Measurements from ENCODE around the gene KIF17. TPM values are rescaled to one million over a fixed set of nuclear protein-coding genes. Genes with fewer than 3 reads are reported as not detected.

The KIF17 gene
- not detected in 2 replicates for total RNA-seq

GRCh38 chr1:20717452-20718342, at the start of gene KIF17:
Gene KIF17 (minus strand): TSS chr1:20718007. CDS start chr1:20717706, 301 bp downstream.
- intact Hi-C loops (cut with micrococcal nuclease): no loop called here

DNA sequence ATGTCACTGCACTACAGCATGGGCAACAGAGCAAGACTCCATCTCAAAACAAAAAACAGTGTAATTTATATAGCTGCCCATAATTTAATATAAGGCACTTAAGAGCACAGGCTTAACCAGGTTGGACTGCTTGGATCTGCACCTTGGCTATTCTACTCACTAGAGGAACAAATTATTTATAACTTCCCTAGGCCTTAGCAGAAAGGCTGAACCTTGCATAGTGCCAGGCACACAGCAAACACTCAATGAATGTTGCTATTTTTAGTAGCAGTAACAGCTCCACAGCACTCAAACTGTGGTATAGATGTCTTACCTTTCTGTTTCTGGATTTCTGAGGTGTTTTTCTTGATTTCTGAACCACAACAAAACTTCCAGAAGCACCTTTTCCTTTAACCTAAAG, 49.5 kb upstream of the KIF17 start:
- intact Hi-C loops (cut with micrococcal nuclease): no loop called here

- intact Hi-C loops (cut with micrococcal nuclease): no loop called here
Measured at GRCh38 chr1:20763417-20763816, 45.6 kb upstream of the KIF17 start.

GRCh38 chr1:20760322-20760721, 42.5 kb upstream of the KIF17 start:
- intact Hi-C loops (cut with micrococcal nuclease): no loop called here

DNA sequence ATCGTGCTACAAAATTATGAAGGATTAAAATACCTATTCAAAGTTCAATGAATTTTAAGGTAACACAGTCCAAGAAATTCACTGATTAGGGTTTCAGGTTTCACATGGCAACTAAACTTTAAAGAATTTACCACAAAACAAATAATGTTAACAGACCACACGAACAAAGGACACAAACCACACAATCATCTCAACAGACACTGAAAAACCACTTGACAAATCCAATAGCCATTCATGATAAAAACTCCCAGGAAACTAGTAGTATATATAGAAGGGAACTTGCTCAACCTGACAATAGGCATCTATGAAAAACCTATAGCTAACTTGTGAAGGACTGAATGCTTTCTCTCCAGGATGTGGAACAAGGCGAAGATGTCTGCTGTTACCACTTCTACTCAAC, 35.8 kb upstream of the KIF17 start:
- intact Hi-C loops (cut with micrococcal nuclease): no loop called here

DNA sequence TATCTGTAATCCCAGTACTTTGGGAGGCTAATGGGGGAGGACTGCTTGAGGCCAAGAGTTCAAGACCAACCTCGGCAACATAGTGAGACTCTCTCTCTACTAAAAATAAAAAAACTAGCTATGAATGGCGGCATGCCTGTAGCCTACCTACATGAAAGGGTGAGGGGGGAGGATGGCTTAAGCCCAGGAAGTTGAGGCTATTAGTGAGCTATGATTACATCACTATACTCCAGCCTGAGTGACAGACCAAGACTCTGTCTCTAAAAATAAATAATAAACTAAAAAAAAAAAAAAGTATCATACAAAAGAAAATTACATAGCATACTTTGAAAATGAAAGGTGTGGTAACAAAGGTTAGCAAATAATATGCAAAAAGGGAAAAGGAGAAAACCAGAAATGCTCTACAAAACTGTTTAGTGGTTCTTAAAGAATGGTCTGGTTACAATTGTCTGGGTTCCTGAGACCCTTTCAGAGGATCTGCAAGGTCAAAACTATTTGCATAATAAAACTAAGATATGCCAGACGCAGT, 33.7 kb upstream of the KIF17 start:
- intact Hi-C loops (cut with micrococcal nuclease): no loop called here

GRCh38 chr1:20742671-20743070, 24.9 kb upstream of the KIF17 start:
- intact Hi-C loops (cut with micrococcal nuclease): no loop called here

DNA sequence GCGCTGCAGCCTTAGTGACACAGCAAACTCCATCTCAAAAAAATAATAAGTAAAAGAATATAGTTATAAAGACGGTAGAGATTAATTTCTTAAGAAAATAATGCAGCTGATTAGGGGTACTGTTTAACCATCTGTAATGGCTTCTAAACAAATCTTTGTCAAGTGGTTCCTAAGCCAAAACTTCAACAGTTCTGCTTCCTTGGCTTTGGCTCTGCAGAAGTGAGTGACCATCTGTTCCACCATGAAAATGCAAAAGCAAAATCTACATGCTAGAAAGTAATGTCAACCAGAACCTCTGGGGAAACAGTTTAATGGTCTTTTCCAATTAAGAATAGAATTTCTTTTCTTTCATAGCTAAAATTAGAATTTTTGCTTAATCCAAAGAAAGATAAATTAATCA, 23.0 kb upstream of the KIF17 start:
- intact Hi-C loops (cut with micrococcal nuclease): no loop called here

GRCh38 chr1:20739225-20739624, 21.4 kb upstream of the KIF17 start:
- intact Hi-C loops (cut with micrococcal nuclease): no loop called here

GRCh38 chr1:20735581-20736111, 17.8 kb upstream of the KIF17 start:
- intact Hi-C loops (cut with micrococcal nuclease): no loop called here

DNA sequence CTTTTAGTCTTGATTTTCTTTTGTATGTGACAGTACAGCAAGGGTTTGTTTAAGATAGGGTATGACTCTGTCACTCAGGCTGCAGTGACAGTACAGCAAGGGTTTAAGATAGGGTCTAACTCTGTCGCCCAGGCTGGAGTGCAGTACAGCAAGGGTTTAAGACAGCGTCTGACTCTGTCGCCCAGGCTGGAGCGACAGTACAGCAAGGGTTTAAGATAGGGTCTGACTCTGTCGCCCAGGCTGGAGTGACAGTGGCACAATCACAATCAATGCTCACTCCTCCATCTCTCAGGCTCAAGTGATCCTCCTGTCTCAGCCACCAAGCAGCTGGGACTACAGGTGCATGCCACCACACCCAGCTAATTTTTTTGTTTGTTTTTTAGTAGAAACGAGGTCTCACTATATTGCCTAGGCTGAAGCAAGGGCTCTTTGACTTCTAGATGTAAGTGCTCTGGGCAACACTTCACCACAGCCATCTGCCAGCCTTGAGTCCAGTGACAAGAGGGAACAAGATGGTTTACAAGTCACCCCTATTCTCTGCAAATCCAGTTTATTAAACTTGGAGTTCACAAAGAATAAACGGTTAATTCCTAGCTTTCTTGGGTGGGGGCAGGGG, 15.7 kb upstream of the KIF17 start:
- intact Hi-C loops (cut with micrococcal nuclease): loop anchor here (1.0 to 2.0 kb wide), 3 partner anchors 37 to 72 kb away; partner anchors contain the start of genes DDOST and HP1BP3

DNA sequence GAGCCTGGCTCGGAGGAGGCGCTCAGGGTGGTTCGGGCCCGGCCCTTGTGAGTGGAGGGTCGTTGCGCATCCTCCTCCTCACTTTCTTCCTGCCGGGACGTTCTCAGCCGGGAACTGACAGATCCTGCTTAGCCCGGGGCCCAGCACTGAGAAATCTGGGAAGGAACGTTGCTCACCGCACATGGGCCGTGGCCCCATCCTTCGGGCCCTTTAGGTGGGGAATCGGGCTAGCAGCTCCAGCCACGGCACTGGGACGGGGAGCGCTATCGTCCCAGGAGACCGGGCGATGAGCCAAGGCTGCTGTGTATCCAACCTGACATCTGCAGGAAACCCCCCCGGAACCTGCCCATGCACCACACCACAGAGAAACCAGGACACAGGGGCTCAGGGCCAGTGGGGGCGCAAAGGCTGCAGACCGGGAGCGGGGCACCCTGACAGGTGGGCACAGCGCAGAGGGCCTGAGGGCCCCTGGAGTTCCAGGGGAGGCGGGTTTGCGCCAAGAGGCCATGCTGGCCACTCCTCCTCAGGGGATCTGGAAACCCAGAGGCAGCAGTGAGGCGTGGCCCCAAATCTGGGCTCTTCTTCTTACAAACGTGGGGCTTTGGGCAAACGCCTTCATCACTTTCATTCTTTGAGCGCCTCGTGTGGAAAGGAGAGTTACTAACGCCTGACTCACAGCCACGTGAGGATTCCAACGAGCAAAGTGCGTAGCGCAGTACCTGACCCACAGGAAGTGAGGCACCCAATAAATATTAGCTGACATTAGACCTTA, 15.0 kb upstream of the KIF17 start, which contains the start of gene SH2D5:
TSS of gene SH2D5 (minus strand) at position 116 of the 772 bp plus-strand sequence. CDS start 4,659 bp downstream, outside the sequence.
- intact Hi-C loops (cut with micrococcal nuclease): loop anchor here (1.0 to 2.0 kb wide), 3 partner anchors 36 to 71 kb away; partner anchors contain the start of genes DDOST and HP1BP3

GRCh38 chr1:20732071-20732587, 14.3 kb upstream of the KIF17 start:
- intact Hi-C loops (cut with micrococcal nuclease): loop anchor here (2.0 kb wide), 1 partner anchor 55 kb away; the partner anchor contains the start of gene HP1BP3

- intact Hi-C loops (cut with micrococcal nuclease): no loop called here
Measured at GRCh38 chr1:20731057-20731991, 13.5 kb upstream of the KIF17 start.

DNA sequence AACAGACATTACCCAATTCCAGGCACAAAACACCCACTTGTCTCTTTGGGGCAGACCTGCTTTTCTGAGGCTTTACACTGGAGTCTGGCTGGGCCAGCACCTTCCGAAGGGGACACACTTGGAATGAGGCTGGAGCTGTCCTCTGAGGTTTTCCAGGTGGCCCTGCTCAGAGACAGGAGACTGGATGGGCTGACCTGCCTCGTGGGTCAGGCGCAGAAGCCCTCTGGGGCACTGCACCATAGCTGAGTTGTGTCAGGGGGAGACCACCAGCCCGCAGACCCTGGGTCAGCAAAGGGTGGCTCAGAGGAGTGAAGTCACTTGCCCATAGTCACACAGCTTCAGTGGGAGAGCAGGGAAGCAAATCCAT, 12.9 kb upstream of the KIF17 start:
- intact Hi-C loops (cut with micrococcal nuclease): no loop called here

GRCh38 chr1:20729990-20730689, 12.3 kb upstream of the KIF17 start:
- intact Hi-C loops (cut with micrococcal nuclease): no loop called here

DNA sequence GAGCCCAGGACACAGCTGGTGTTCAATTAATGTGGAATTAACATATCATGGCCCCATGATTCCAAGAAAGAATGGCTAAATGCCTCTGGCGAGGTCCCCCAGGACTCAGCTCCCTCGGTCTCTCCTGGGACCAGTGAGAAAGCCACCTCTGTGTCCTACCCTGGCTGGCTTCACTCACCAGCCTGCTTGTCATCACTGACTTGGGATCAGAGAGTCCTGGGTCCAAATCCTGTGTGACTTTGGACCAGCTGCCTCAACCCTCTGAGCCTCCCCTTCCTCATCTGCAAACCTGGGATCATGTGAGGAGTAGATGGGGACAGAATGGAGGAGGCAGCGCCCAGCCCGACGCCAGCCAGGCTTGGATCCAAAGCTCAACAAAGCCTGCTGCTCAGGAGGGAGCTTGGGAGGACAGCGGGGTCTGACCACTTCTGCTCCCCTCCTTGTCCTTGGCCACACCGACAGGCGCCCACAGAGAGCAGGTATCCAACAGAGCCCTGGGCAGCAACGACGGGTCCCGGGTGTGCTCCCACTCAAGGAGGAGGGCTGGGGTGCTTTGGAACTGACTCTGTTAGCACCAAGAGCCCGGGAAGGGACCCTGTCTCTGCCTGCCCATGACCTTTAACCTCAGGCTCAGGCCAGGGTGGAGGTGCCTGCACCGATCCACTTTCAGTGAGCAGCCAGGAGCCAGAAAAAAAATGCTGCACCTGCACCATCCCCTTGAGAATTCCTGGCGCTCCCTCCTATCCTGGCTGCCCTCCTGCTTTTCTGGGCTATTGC, 11.5 kb upstream of the KIF17 start:
- intact Hi-C loops (cut with micrococcal nuclease): no loop called here

Data from T-helper 1 cell treated with Interleukin-12 subunit alpha and Interleukin-12 subunit beta and Interleukin-4 antibody, amounts not matched to agents 30 ng/mL and 1 ng/mL, for 36 hours (primary cell).